Neural progenitor cell (in vitro differentiated cells): ENCODE data around the gene PMVK.

Experiments
- CTCF ChIP-seq: fragments of 200-600 bp; sonication (generic); IDR thresholded peaks from 2 replicates; pipeline ENCODE4 v1.5.1; 2017; ENCODE audit warnings: antibody characterized with exemption, mild to moderate bottlenecking
- EZH2 ChIP-seq: fragments of 200-600 bp; sonication (generic); IDR thresholded peaks from 2 replicates; pipeline ENCODE4 v1.6.1; 2017; ENCODE audit warnings: antibody characterized with exemption, mild to moderate bottlenecking, moderate library complexity
- EZH2phosphoT487 ChIP-seq: fragments of 200-600 bp; sonication (generic); IDR thresholded peaks from 2 replicates; pipeline ENCODE4 v1.6.1; 2017; ENCODE audit warnings: antibody characterized with exemption

GRCh38 chr1:154908937-154909336 is 27.6 kb downstream of the PMVK start:
- no peak for TF ChIP-seq CTCF
- no peak for TF ChIP-seq EZH2
- no peak for TF ChIP-seq EZH2phosphoT487
